Embryonic facial prominence (tissue), 1 donor: ENCODE results near the gene CDC42SE1.
A peak's percentile ranks its signal among the peaks of the same experiment; 100 is the strongest.

ENCODE experiments used
- DNase-seq: peaks from one replicate; pipeline ENCODE4 v3.0.0-alpha.2; 2016; ENCODE audit errors: extremely low spot score

The CDC42SE1 gene

DNA sequence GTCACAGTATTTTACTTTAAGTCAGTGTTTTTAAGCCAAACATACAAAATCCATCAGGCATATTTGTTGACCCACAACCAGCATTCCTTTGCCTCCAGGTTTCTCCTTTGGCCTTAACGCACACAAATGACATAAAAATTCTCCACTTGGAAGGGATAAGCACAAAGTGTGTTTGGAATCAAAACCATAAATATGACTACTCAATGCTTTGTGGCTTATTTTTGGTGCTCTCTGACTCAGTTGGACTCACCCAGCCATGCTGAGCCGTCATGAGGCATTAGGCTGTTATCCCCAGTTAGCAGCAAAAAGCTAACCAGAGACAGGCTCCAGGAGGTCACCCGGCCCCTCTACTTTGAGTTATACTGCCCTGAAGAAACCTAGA lies 50.2 kb downstream of the CDC42SE1 start:
- DNase-seq, result no peak

DNA sequence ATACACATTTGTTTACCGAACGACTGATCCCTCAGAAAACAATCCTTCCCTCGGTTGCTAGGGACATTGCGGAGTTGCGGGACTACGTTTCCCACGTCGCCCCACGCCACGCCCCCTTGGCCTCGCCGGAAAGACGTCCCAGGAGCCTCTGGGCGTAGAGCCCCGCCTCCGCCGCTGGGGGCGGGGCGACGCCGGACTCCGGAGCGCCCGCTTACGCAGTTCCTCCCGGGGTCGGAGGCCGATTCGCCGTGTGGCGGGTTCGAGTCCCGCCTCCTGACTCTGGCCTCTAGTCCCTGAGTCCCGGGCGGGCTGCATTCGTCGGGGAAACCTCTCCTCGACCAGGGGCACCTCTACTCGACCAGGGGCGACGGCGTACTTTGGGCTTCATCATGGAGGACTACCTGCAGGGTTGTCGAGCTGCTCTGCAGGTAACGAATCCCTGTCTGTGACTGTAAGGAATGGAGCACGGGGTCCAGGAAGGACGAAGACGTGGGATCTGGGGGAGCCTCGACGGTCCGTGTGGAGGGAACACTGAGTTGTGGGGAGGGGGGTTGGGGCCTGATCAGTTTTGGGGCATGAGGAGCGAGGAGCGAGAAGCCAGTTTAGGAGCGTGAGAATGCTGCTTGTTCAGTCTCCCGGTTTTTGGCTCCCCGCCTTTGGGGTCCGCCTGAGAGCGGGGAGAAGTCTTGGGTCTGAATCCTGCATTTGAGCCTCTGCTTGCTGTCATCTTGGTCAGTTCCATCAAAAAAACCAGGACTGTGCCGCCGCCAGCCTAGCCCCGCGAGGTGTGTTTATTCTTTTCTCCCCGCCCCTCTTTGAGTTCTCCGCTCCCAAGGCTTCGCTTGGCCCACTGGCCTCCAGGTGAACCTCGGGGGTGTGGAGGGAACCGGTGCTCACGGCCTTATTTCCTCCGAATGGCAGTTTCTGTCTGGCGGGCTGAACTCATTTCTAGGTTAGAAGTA lies 50.9 kb downstream of the CDC42SE1 start, which contains the start of gene PRUNE1:
TSS of gene PRUNE1 (plus strand) at position 206 of the 962 bp plus-strand sequence. CDS start at position 390, 184 bp downstream.
- peak; percentile 95 for DNase-seq

- DNase-seq, result no peak
These were observed 51.6 kb downstream of the CDC42SE1 start for GRCh38 chr1:151007853-151008243.

DNA sequence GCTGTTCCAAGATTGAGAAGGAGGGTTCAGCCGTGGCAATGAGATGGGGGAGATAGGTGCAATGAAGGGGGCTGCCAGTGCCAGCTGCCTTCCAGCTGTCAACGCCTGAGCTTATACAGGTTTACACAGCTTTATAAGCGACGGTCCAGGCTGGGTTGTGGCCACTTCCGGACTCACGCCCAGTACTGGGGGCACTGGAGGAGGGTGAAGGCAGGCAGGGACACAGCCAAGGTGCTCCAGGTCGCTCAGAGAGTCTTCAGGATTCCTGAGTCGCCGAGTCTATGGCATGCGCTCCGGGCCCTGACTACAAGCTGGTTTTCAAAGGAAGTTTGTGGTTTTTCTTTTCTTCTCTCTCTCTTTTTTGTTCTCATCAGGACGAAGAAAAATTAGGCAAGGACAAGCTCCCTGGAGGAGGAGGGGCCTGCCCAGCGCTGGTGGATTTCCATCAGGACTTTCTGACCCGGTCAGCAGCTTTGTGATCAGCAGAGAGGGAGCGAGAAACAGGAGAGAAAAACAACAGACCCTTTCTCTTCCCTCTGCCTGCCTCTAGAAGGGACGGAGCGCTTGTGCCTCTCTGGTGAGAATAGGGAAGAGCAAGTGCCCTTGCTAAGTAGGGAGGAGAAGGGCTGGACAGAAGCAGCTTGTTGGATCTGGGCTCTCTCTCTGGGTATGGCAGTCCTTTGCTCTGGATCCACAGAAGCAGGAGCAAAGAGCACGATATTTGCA lies 52.9 kb downstream of the CDC42SE1 start, which contains the start of gene MINDY1:
TSS of gene MINDY1 (minus strand) at position 576 of the 726 bp plus-strand sequence. CDS start 4,285 bp downstream, outside the sequence.
- peak; percentile 81 for DNase-seq

DNA sequence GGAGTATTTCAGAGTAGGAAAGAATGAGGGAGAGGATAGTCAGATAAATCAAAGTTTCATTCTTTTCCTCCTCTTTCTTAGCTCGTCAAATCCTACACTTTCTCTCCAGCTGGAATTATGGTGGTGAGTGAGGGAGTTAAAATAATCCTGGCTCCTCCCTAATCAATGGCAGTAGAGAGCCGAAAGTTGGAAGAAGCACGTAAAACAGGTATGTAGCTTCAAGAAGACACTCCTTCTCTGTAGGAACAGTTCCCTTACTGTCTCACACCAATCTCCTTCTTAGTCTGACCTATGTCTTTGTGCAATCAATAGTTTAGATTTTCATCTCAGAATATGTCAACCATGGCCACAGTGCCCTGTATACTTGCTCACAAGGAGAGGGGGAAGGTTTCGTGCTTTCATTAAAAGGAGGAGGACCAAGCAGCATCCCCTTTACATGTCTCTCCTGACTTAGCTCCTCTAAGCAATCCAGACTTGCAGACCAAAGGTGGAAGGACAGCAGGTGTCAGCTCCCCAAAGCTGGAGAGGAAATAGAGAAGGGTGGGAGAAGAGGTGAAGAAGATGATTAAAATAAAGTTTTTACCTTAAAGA lies 53.6 kb downstream of the CDC42SE1 start:
- DNase-seq, result no peak

DNA sequence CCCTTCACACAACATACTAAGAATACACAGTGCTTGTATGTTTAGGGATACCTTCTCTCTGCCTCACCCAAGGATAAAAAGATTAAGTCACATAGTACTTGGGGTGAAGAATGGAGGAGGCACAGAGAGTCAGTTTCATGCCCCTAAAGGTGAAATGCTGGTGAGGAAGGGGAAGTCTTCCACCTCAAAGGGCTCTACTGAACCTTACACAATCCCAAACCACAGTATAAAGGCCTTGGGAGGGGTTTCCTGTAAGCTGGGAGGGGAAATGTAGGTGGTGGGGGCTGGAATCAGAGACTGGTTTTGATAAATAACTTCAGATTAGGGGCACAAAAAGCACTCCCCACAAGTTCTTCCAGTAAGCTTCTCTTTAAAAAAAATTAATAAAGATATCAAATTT lies 56.2 kb downstream of the CDC42SE1 start:
- DNase-seq, result no peak

DNA sequence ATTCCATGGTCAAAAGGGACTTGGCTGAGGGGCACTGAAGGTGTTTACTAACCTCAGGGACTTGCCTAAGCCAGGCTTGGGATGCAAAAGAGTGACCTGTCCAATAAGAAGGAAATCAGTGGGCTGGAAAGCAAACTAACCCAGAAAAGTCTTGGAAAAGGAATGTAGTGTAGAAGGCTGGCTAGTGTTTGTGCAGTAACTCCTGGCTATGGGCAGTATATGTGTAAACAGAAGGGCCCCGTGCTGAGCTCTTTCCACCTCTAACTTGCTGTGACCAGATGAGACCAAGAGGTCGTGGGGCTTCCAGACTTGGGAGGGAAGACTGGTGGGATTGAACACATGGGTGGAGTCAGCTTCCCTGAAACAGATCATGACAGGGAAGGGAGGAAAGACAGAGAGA lies 56.8 kb downstream of the CDC42SE1 start:
- no peak for DNase-seq

DNA sequence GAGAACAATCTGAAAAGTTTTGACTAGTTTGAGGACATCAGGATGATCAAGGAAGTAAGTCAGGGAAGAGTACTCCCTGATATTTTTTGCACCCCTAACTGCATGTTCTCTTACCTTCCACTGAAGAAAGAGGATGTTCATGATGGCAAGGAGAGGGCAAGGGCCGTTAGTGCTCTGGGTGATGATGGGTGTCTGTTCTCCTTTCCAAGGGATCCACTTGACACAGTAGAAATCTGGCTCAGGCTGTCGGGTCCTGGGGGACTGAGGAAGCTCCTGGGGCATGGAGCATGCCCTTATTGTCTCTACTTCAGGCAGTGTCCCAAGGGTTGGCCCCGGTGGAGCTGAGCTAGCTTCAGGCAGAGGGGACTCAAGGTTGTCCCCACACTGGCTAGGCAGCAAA lies 57.4 kb downstream of the CDC42SE1 start:
- no peak for DNase-seq

- DNase-seq, result no peak
These were observed 57.8 kb downstream of the CDC42SE1 start for GRCh38 chr1:151001602-151002001.
